NCI-H510A (cell line): Measurements from ENCODE around the gene MYO7A.

ENCODE experiments used
- DNase-seq: peaks from one replicate; lab custom pipeline; 2025; lab: John Stamatoyannopoulos, UW

Gene MYO7A

GRCh38 chr11:77167791-77168190, 39.7 kb downstream of the MYO7A start:
- DNase-seq = no peak

GRCh38 chr11:77170107-77170506, 42.1 kb downstream of the MYO7A start:
- DNase-seq = no peak

DNA sequence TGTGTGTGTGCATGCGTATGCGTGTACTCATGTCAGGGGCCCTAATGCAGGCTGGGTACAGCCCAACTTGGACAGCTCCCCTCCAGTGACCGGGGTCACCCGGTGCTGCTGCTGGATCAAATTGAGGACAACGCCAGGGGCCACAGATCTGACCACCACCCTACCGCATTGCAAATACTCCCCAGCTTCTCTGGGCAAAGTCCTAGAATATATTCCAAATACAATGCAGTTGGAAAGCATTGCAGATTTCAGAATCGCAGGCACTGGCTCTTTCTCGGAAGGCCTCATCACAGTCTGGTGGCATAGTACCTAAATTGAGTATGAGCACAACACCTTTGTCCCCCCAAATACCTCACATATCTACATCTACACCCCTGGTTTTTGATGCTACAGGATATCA, 43.2 kb downstream of the MYO7A start:
- DNase-seq = no peak

DNA sequence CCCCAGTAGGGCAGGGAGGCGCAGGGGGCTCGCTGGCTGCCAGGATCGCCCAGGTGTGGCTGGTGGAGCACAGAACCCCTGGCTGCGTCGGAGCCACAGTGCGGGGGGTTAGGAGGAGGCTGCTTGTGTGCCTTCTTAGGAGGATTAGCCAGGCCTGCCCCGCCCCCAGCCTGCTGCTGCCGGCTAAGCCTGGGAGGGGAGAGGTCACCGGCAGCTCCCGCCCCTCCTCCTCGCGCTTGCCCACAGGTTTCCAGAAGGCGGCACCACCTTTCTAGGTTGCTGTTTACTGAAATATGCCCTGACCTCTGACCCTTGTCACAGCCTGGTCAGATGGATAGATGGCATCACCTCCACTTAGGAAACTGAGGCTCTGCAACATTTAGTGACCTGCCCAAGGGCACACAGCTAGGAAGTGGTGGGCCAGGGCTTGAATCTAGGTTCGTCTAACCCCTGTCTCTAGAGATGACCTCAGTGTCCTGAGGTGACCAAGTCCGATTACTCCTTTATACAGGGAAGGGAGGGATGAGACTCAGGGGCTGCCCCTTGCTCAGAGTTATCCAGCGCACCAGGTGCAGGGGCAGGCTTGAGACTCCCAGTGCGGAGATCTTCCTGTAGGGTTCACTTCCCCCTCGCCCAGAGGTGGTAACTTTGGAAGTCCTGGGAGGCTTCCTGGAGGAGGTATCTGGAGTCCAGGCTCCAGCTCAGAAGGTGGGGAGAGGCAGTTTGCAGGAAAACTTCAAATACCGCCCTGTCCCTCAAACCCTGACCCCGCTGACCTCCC, 44.0 kb downstream of the MYO7A start:
- DNase-seq = no peak

GRCh38 chr11:77172666-77172982, 44.6 kb downstream of the MYO7A start:
- no peak for DNase-seq

GRCh38 chr11:77173494-77173893, 45.4 kb downstream of the MYO7A start:
- no peak for DNase-seq

DNA sequence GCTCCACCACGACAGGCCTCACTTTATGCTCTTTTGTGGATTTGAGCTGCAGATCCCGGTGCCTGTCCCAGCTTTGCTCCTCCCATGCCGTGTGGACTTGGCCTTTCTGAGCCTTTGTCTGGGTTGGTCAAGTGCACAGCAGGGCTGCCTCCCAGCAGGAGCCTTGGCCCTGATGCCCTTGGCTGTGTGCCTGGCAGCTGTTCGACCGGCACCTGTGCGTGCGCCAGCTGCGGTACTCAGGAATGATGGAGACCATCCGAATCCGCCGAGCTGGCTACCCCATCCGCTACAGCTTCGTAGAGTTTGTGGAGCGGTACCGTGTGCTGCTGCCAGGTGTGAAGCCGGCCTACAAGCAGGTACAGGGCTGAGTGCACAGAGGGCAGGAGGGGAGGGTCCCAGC, 46.5 kb downstream of the MYO7A start:
- DNase-seq = peak; percentile 83

GRCh38 chr11:77175021-77175842, 47.2 kb downstream of the MYO7A start:
- DNase-seq = no peak

GRCh38 chr11:77175869-77176539, 48.0 kb downstream of the MYO7A start:
- DNase-seq = no peak

DNA sequence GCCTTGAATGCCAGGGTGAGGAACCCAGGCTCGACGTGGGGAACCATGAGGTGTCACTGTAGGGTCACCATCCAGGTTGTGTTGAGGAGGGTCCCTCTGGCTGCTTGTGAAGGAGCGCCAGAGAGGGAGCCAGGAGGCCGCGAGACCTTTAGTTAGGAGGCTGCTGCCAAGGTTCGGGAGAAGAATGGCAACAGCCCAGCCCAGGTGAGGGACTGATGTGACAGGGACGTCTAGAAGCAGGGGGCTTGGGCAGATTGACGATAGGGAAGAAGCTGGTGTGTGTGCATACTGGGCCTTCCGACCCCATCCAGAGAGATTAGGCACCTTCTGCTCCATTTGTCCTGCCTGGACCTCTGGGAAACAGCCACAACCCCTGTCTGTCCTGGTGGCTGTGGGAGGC, 49.0 kb downstream of the MYO7A start:
- DNase-seq = no peak

- no peak for DNase-seq
These were observed 50.1 kb downstream of the MYO7A start for GRCh38 chr11:77178150-77178549.

- no peak for DNase-seq
These were observed 51.0 kb downstream of the MYO7A start for GRCh38 chr11:77179048-77179447.

DNA sequence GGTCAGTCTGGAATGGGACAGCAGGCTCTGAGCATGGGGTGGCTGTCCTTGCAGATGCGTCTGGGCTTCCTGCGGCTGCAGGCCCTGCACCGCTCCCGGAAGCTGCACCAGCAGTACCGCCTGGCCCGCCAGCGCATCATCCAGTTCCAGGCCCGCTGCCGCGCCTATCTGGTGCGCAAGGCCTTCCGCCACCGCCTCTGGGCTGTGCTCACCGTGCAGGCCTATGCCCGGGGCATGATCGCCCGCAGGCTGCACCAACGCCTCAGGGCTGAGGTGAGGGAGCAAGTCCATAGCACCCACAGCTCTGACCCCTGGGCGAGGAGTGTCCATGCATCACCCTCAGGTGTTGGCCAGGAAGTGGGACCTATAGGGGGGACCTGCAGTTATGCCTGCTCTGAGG, 51.6 kb downstream of the MYO7A start:
- no peak for DNase-seq

DNA sequence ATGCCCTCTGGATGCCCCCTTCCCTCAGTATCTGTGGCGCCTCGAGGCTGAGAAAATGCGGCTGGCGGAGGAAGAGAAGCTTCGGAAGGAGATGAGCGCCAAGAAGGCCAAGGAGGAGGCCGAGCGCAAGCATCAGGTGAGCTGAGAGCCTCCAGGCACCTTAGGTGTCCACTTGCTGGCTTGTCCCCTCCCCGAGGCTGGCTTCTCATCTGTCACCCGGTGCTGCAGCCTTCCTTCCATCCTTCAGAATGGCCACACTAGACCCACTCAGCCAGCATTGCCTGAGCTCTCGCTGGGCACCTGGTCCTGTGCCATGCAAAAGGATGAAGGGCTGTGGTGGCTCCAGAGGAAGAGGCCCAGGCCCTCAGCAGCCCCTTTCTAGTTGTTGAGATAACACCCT, 52.3 kb downstream of the MYO7A start:
- no peak for DNase-seq

DNA sequence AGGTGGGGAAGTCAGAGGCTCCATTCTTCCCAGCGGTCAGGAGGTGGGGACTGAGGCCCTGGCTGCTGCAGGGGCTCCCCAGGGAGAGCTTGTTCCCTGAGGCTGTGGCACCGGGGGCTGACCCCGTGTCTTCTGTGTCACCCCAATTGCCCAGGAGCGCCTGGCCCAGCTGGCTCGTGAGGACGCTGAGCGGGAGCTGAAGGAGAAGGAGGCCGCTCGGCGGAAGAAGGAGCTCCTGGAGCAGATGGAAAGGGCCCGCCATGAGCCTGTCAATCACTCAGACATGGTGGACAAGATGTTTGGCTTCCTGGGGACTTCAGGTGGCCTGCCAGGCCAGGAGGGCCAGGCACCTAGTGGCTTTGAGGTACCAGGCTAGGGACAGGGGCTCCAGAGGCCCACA, 53.2 kb downstream of the MYO7A start:
- DNase-seq = no peak

GRCh38 chr11:77181799-77182541, 53.9 kb downstream of the MYO7A start:
- DNase-seq = no peak

- no peak for DNase-seq
These were observed 54.7 kb downstream of the MYO7A start for GRCh38 chr11:77182542-77183430.

GRCh38 chr11:77183431-77183984, 55.5 kb downstream of the MYO7A start:
- DNase-seq = no peak

DNA sequence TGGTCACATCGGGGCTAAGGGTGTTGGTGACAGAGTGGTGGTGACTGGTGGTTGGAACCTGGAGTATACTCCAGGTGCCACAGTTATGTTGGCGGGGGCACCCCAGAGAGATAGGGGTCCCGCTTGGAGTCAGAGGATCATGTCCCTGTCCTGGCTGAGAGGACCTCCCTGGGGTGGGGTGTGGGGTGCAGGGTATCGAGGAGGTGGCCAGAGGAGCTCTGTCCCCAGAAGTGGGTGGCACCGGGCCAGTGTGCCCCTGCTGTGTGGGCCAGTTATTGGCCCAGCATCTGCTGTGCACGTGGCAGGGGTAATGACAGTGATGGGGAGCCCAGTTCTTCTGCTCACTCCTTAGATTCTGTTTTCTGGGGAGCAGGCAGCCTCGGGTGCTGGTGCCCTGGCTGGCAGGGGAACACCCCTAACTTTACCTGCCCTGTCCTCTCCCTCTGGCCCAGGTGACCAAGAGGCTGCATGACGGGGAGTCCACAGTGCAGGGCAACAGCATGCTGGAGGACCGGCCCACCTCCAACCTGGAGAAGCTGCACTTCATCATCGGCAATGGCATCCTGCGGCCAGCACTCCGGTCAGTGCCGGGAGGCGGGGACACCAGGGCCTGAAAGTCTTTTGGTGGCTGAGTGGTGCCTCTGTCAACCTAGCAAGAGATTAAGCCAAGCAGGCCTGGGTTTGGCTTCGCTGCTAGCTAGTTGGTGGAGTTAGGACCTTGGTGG, 56.3 kb downstream of the MYO7A start:
- no peak for DNase-seq

GRCh38 chr11:77186302-77186701, 58.3 kb downstream of the MYO7A start:
- no peak for DNase-seq
